K562 (cell line): ENCODE results near the gene ABI3BP. TPM values are rescaled to one million over a fixed set of nuclear protein-coding genes. Genes with fewer than 3 reads are reported as not detected.

Source experiments
- ATAC-seq: fragments of 200-7000 bp; cut with Tn5 transposase; 3 replicates; pipeline ENCODE4 v1.9.1; 2020; ENCODE audit warnings: moderate library complexity
- BruUV-seq: library from RNA; stranded (reverse); fragments of 400-500 nt; replicated peaks from 2 replicates; lab custom pipeline; 2021; lab: Mats Ljungman, UMichigan
- CTCF ChIA-PET: fragments of 300-600 bp; formaldehyde crosslinking; extraction: SDS; loops from one replicate; lab custom pipeline; 2021; ENCODE audit warnings: low intra/inter-chr PET ratio; lab: Yijun Ruan, JAX
- POLR2A ChIA-PET: fragments of 300-600, 350-650 bp; sonication (Branson Sonifier 250); formaldehyde crosslinking; extraction: SDS; loops from one replicate; lab custom pipeline; 2021; ENCODE audit warnings: antibody characterized with exemption, inconsistent platforms; lab: Yijun Ruan, JAX
- DNase-seq, 4 experiments: peaks; one replicate each; pipeline versions ENCODE4 v3.0.0 to v3.0.0-alpha.2; 2011 to 2018; ENCODE audit warnings: low spot score in 3 of 4, mixed read lengths in 3 of 4; ENCODE audit errors: extremely low read depth in 1 of 4
- FAIRE-seq: peaks from 2 replicates; lab custom pipeline; 2011; peaks lifted over from hg19 to GRCh38; lab: Jason Lieb, UNC
- H2AFZ ChIP-seq: 2 replicates; pipeline ENCODE4 v1.6.0; 2011; ENCODE audit warnings: low read depth, low read length, control low read depth, inconsistent platforms
- H3K27ac ChIP-seq: fragments of 200-600 bp; 3 replicates; pipeline ENCODE4 v1.8.0; 2011; ENCODE audit warnings: low read depth, mild to moderate bottlenecking, control low read depth, inconsistent platforms, low read length, moderate library complexity, mixed read lengths; ENCODE audit errors: extremely low read depth
- H3K27me3 ChIP-seq, 2 experiments: fragments of 300-600 bp in 1 of 2; 2 replicates in 1 of 2; 3 replicates in 1 of 2; pipeline versions ENCODE4 v1.6.0 to v1.8.0; 2011; ENCODE audit warnings: inconsistent platforms in 2 of 2, low read length in 2 of 2, mild to moderate bottlenecking in 1 of 2, mixed read lengths in 1 of 2, moderate library complexity in 1 of 2; ENCODE audit not compliant: control insufficient read depth in 2 of 2, insufficient read depth in 2 of 2
- H3K36me3 ChIP-seq: fragments of 300-600 bp; 3 replicates; pipeline ENCODE4 v1.8.0; 2011; ENCODE audit warnings: mild to moderate bottlenecking, low read length, inconsistent platforms; ENCODE audit not compliant: control insufficient read depth, insufficient read depth
- H3K4me1 ChIP-seq, 2 experiments: fragments of 200-600 bp in 1 of 2; replicated peaks in 1 of 2; 2 replicates in 1 of 2; 3 replicates in 1 of 2; pipeline versions ENCODE4 v1.5.1 to v1.8.0; 2011; ENCODE audit warnings: inconsistent platforms in 2 of 2, low read length in 2 of 2, mild to moderate bottlenecking in 1 of 2, mixed read lengths in 1 of 2, moderate library complexity in 1 of 2; ENCODE audit not compliant: control insufficient read depth in 2 of 2, insufficient read depth in 2 of 2
- H3K4me2 ChIP-seq: 2 replicates; pipeline ENCODE4 v1.6.1; 2011; ENCODE audit warnings: low read length, control low read depth, inconsistent platforms, mixed read lengths; ENCODE audit not compliant: insufficient read depth
- H3K4me3 ChIP-seq: fragments of 200-600 bp; sonication (generic), shearing (Covaris generic); 2 replicates; pipeline ENCODE4 v1.5.1; 2016; ENCODE audit warnings: control low read depth, inconsistent platforms
- H3K79me2 ChIP-seq: fragments of 200-600 bp; 3 replicates; pipeline ENCODE4 v1.8.0; 2011; ENCODE audit warnings: low read length, inconsistent platforms; ENCODE audit not compliant: control insufficient read depth, insufficient read depth
- H3K9ac ChIP-seq, 2 experiments: 2 replicates each; pipeline versions ENCODE4 v1.6.0 to v1.6.1; 2011; ENCODE audit warnings: low read depth in 2 of 2, low read length in 2 of 2, control low read depth in 1 of 2, inconsistent platforms in 1 of 2, mild to moderate bottlenecking in 1 of 2, mixed read lengths in 1 of 2; ENCODE audit not compliant: insufficient read depth in 1 of 2
- H3K9me1 ChIP-seq: one replicate; pipeline ENCODE4 v1.6.0; 2011; ENCODE audit warnings: inconsistent platforms, mild to moderate bottlenecking, low read length, moderate library complexity; ENCODE audit not compliant: control insufficient read depth, insufficient read depth
- H3K9me3 ChIP-seq: replicated peaks from 2 replicates; pipeline ENCODE4 v1.5.1; 2011; ENCODE audit warnings: low read depth, low read length, inconsistent platforms; ENCODE audit not compliant: control insufficient read depth, insufficient read depth
- H4K20me1 ChIP-seq: replicated peaks from 2 replicates; pipeline ENCODE4 v1.6.1; 2011; ENCODE audit warnings: low read length, inconsistent platforms, mixed read lengths; ENCODE audit not compliant: control insufficient read depth, insufficient read depth
- CBX5 ChIP-seq: IDR thresholded peaks from 2 replicates; pipeline ENCODE4 v1.6.1; 2014; ENCODE audit warnings: low read depth, borderline replicate concordance
- FOXP1 ChIP-seq: sonication (generic); formaldehyde crosslinking; IDR thresholded peaks from 2 replicates; pipeline ENCODE4 v1.8.0; 2022; ENCODE audit warnings: mild to moderate bottlenecking, missing genetic modification reagents
- HMBOX1 ChIP-seq: sonication (generic); IDR thresholded peaks from 2 replicates; pipeline ENCODE4 v1.6.1; 2016
- KAT8 ChIP-seq: fragments of 450-650 bp; IDR thresholded peaks from 2 replicates; pipeline ENCODE4 v1.6.1; 2016; ENCODE audit warnings: low read depth, mild to moderate bottlenecking
- NCOR1 ChIP-seq: fragments of 450-650 bp; IDR thresholded peaks from 2 replicates; pipeline ENCODE4 v1.6.1; 2016; ENCODE audit warnings: mild to moderate bottlenecking, moderate library complexity
- PCBP1 ChIP-seq: fragments of 200-400 bp; formaldehyde crosslinking; IDR thresholded peaks from 2 replicates; pipeline ENCODE4 v1.6.1; 2018; ENCODE audit warnings: mild to moderate bottlenecking, low read depth, low read length; ENCODE audit not compliant: poor library complexity, severe bottlenecking
- POLR2AphosphoS2 ChIP-seq: IDR thresholded peaks from 2 replicates; pipeline ENCODE4 v1.6.1; 2012; ENCODE audit warnings: low read length, improper control_type of control experiment
- POLR2H ChIP-seq: IDR thresholded peaks from 2 replicates; pipeline ENCODE4 v1.6.1; 2016; ENCODE audit warnings: missing genetic modification characterization, low read depth, mild to moderate bottlenecking, control low read depth, missing compliant biosample characterization, moderate library complexity
- RBM39 ChIP-seq: fragments of 200-400 bp; formaldehyde crosslinking; optimal IDR thresholded peaks from 2 replicates; pipeline ENCODE3; 2018; ENCODE audit warnings: low read depth, low read length
- REST ChIP-seq, 2 experiments: fragments of 450-650 bp; formaldehyde crosslinking in 1 of 2; IDR thresholded peaks; 2 replicates each; pipeline versions ENCODE4 v1.4.0 to v1.6.1; 2014 to 2020; ENCODE audit warnings: mild to moderate bottlenecking in 2 of 2, borderline replicate concordance in 1 of 2, low read depth in 1 of 2
- SMARCA4 ChIP-seq: fragments of 450-650 bp; IDR thresholded peaks from 2 replicates; pipeline ENCODE4 v1.6.1; 2016
- SMARCB1 ChIP-seq: IDR thresholded peaks from 2 replicates; pipeline ENCODE4 v1.6.1; 2011; ENCODE audit warnings: improper control_type of control experiment, low read depth; ENCODE audit not compliant: insufficient read length
- SREBF2 ChIP-seq: sonication (generic); formaldehyde crosslinking; IDR thresholded peaks from 2 replicates; pipeline ENCODE4 v1.4.0; 2020; ENCODE audit warnings: mild to moderate bottlenecking, missing genetic modification reagents
- U2AF1 ChIP-seq: fragments of 200-400 bp; formaldehyde crosslinking; optimal IDR thresholded peaks from 2 replicates; pipeline ENCODE3; 2017; ENCODE audit warnings: mild to moderate bottlenecking, low read depth, low read length, moderate library complexity
- ZNF408 ChIP-seq: fragments of 250-450 bp; sonication (Bioruptor Pico); IDR thresholded peaks from 2 replicates; pipeline ENCODE4 v1.4.0; 2020; ENCODE audit warnings: low read depth, mild to moderate bottlenecking, moderate library complexity
- ZNF699 ChIP-seq: fragments of 250-450 bp; sonication (Bioruptor Pico); IDR thresholded peaks from 2 replicates; pipeline ENCODE4 v1.8.0; 2021; ENCODE audit warnings: mild to moderate bottlenecking, moderate library complexity; ENCODE audit not compliant: insufficient replicate concordance
- WGBS: fragments of 100-300 bp; shearing (Covaris generic); methylation state at CpG from one replicate; pipeline ENCODE4 v1.1.6; 2016; ENCODE audit warnings: low coverage, mixed read lengths; ENCODE audit not compliant: insufficient coverage; ENCODE audit errors: missing lambda C conversion rate; 5-methylcytosine and 5-hydroxymethylcytosine counted together
- in situ Hi-C: fragments of 300-500 bp; cut with MboI; formaldehyde crosslinking; loops from 4 replicates; pipeline ENCODE4 v1.15.0; 2018; ENCODE audit warnings: inconsistent platforms, mixed read lengths
- intact Hi-C: fragments of 100-400 bp; cut with micrococcal nuclease; formaldehyde crosslinking; loops from 2 replicates; pipeline ENCODE4 v1.14.2; 2022
- polyA plus RNA-seq, 8 experiments: library from polyadenylated mRNA; depleted of rRNA in 4 of 8; stranded (reverse) in 5 of 8; unstranded in 3 of 8; fragments of >200 nt; fragmentation: Nextera tagmentation in 2 of 8; fragmentation: Illumina TruSeq in 1 of 8; extraction: Ambion mirVana in 2 of 8; extraction: Trizol in 1 of 8; gene quantifications; 2 replicates each; pipeline versions ENCODE4 v1.2.1 to v1.2.3, GENCODE V29; 2011 to 2014; ENCODE audit warnings: inconsistent platforms in 1 of 8, missing spikeins in 1 of 8
- total RNA-seq, 7 experiments: library from RNA; depleted of rRNA in 6 of 7; stranded (reverse); fragments of >200 nt in 6 of 7; fragmentation: Illumina TruSeq in 2 of 7; extraction: Trizol in 2 of 7; gene quantifications; 2 replicates each; pipeline versions ENCODE4 v1.2.1 to v1.2.3, GENCODE V29; 2011 to 2021; ENCODE audit warnings: low replicate concordance in 1 of 7

The ABI3BP gene
- total and polyA plus RNA-seq, 9 of the 15 experiments (the other 6 are each of a cell fraction or from before 2014, with no cell fraction given), result 0.01 to 0.24 (median 0.06) TPM; not detected in 5

- Histone ChIP-seq H3K4me2 (no peak overlapping the region), H3K4me3 (no peak overlapping the region), H3K36me3 (no peaks in the 10 kb centered on the region), H3K27ac (no peak overlapping the region), H3K79me2 (no peaks in the 10 kb centered on the region), H4K20me1 (no peaks in the 10 kb centered on the region), H3K9me1 (no peaks in the 10 kb centered on the region), H3K27me3 (no peaks in the 10 kb centered on the region), H3K4me1 (no peaks in the 10 kb centered on the region), H3K9ac (no peak overlapping the region), H3K9me3 (no peaks in the 10 kb centered on the region), H2AFZ (no peak overlapping the region)
- DNase-seq, result no peak
- ChIA-PET POLR2A (no interaction called here), CTCF (no interaction called here)
- no TSS peak for BruUV-seq
- no peak for ATAC-seq
- intact Hi-C loops (no loop called here), in situ Hi-C loops (no loop called here)
- WGBS, result 0% methylated on average over 7 of the region's 7 CpGs
- no peak for FAIRE-seq
- TF ChIP-seq RBM39, result no peak
- no peak for TF ChIP-seq SMARCA4
- TF ChIP-seq HMBOX1, result no peak
- TF ChIP-seq ZNF408 (CRISPR knock-in tag), result no peak
- no peak for TF ChIP-seq KAT8
- no peak for TF ChIP-seq SREBF2 (CRISPR knock-in tag)
- TF ChIP-seq CBX5, result no peak
- TF ChIP-seq REST (IDR thresholded peaks at IDR 0.05; ENCODE audit: borderline replicate concordance), result no peak
- no peak for TF ChIP-seq REST (CRISPR knock-in tag; IDR thresholded peaks at IDR 0.05; ENCODE audit: low read depth)
- no peak for TF ChIP-seq U2AF1
- no peak for TF ChIP-seq POLR2H
- TF ChIP-seq FOXP1 (CRISPR knock-in tag), result no peak
- no peak for TF ChIP-seq POLR2AphosphoS2
- TF ChIP-seq SMARCB1, result no peak
- no peak for TF ChIP-seq NCOR1
- TF ChIP-seq PCBP1, result no peak
- TF ChIP-seq ZNF699, result no peak
Measured at GRCh38 chr3:100880072-100880471, 113.1 kb downstream of the ABI3BP start.
